HepG2 (cell line): ENCODE measurements around the gene PLXND1. TPM values are rescaled to one million over a fixed set of nuclear protein-coding genes. Genes with fewer than 3 reads are reported as not detected.

ENCODE experiments used
- ATAC-seq: fragments of 200-7000 bp; cut with Tn5 transposase; 3 replicates; pipeline ENCODE4 v1.9.1; 2020; ENCODE audit warnings: mild to moderate bottlenecking, moderate library complexity
- BruUV-seq: library from RNA; stranded (reverse); fragments of 400-500 nt; replicated peaks from 2 replicates; lab custom pipeline; 2021; lab: Mats Ljungman, UMichigan
- CTCF ChIA-PET: fragments of 300-600 bp; formaldehyde crosslinking; extraction: SDS; loops from one replicate; lab custom pipeline; 2021; ENCODE audit warnings: low total read pairs, inconsistent platforms, low intra/inter-chr PET ratio; lab: Yijun Ruan, JAX
- POLR2A ChIA-PET: fragments of 350-600 bp; sonication (Branson Sonifier 250); formaldehyde crosslinking; loops from one replicate; lab custom pipeline; 2020; ENCODE audit warnings: antibody characterized with exemption, inconsistent platforms; lab: Yijun Ruan, JAX
- DNase-seq: peaks from one replicate; pipeline ENCODE4 v3.0.0-alpha.2; 2015; ENCODE audit warnings: low spot score
- FAIRE-seq: peaks from 3 replicates; lab custom pipeline; 2011; peaks lifted over from hg19 to GRCh38; lab: Jason Lieb, UNC
- H2AFZ ChIP-seq: one replicate; pipeline ENCODE4 v1.6.1; 2011; ENCODE audit warnings: low read length, inconsistent platforms
- H3K27ac ChIP-seq: fragments of 300-600 bp; 3 replicates; pipeline ENCODE4 v1.8.0; 2011; ENCODE audit warnings: mixed run types, mild to moderate bottlenecking, mixed read lengths, low read length, inconsistent platforms; ENCODE audit not compliant: insufficient read depth; ENCODE audit errors: extremely low read length
- H3K27me3 ChIP-seq, 2 experiments: fragments of 200-600 bp in 1 of 2; 2 replicates in 1 of 2; 3 replicates in 1 of 2; pipeline versions ENCODE4 v1.6.0 to v1.8.0; 2011; ENCODE audit warnings: low read length in 2 of 2, mild to moderate bottlenecking in 2 of 2, moderate library complexity in 2 of 2, inconsistent platforms in 1 of 2; ENCODE audit not compliant: insufficient read depth in 2 of 2, control insufficient read depth in 1 of 2
- H3K36me3 ChIP-seq, 2 experiments: fragments of 200-600 bp in 1 of 2; replicated peaks in 1 of 2; 2 replicates in 1 of 2; 3 replicates in 1 of 2; pipeline versions ENCODE4 v1.5.1 to v1.8.0; 2011; ENCODE audit warnings: low read length in 2 of 2, inconsistent platforms in 1 of 2; ENCODE audit not compliant: insufficient read depth in 2 of 2, control insufficient read depth in 1 of 2
- H3K4me1 ChIP-seq: 2 replicates; pipeline ENCODE4 v1.5.1; 2012; ENCODE audit warnings: low read length, inconsistent platforms; ENCODE audit not compliant: insufficient read depth
- H3K4me2 ChIP-seq: 2 replicates; pipeline ENCODE4 v1.6.0; 2011; ENCODE audit warnings: low read depth, low read length, inconsistent platforms
- H3K4me3 ChIP-seq, 3 experiments: fragments of 200-600 bp in 1 of 3; sonication (generic), shearing (Covaris generic) in 1 of 3; replicated peaks in 1 of 3; 2 replicates each; pipeline ENCODE4 v1.5.1; 2011 to 2016; ENCODE audit warnings: low read length in 3 of 3, inconsistent platforms in 2 of 3, low read depth in 2 of 3, mild to moderate bottlenecking in 2 of 3, control low read depth in 1 of 3, mixed read lengths in 1 of 3; ENCODE audit not compliant: insufficient read depth in 1 of 3
- H3K79me2 ChIP-seq: one replicate; pipeline ENCODE4 v1.6.1; 2011; ENCODE audit warnings: low read length, inconsistent platforms; ENCODE audit not compliant: insufficient read depth
- H3K9ac ChIP-seq: 2 replicates; pipeline ENCODE4 v1.6.0; 2011; ENCODE audit warnings: mild to moderate bottlenecking, low read depth, low read length, inconsistent platforms; ENCODE audit not compliant: insufficient read depth
- H3K9me3 ChIP-seq: 2 replicates; pipeline ENCODE4 v1.5.1; 2012; ENCODE audit warnings: mild to moderate bottlenecking, low read length
- H4K20me1 ChIP-seq: 2 replicates; pipeline ENCODE4 v1.6.0; 2011; ENCODE audit warnings: inconsistent platforms, mild to moderate bottlenecking, low read length, moderate library complexity; ENCODE audit not compliant: insufficient read depth
- GLI4 ChIP-seq: sonication (generic); formaldehyde crosslinking; IDR thresholded peaks from 2 replicates; pipeline ENCODE4 v1.5.1; 2020; ENCODE audit warnings: missing genetic modification reagents, mild to moderate bottlenecking, moderate library complexity, borderline replicate concordance
- KLF11 ChIP-seq: IDR thresholded peaks from 2 replicates; pipeline ENCODE4 v1.6.1; 2016; ENCODE audit warnings: missing compliant biosample characterization
- MTERF4 ChIP-seq: sonication (generic); formaldehyde crosslinking; IDR thresholded peaks from 2 replicates; pipeline ENCODE4 v1.8.0; 2023; ENCODE audit warnings: mild to moderate bottlenecking, missing genetic modification reagents
- PITX1 ChIP-seq: sonication (generic); formaldehyde crosslinking; IDR thresholded peaks from 2 replicates; pipeline ENCODE4 v1.5.1; 2020; ENCODE audit warnings: mild to moderate bottlenecking, missing genetic modification reagents
- SP5 ChIP-seq: IDR thresholded peaks from 2 replicates; pipeline ENCODE4 v1.6.1; 2016; ENCODE audit warnings: low read depth, borderline replicate concordance
- ZFP90 ChIP-seq: sonication (generic); formaldehyde crosslinking; IDR thresholded peaks from 2 replicates; pipeline ENCODE4 v1.8.0; 2022; ENCODE audit warnings: missing genetic modification reagents, mild to moderate bottlenecking, inconsistent platforms, borderline replicate concordance
- ZNF232 ChIP-seq: sonication (generic); formaldehyde crosslinking; IDR thresholded peaks from 2 replicates; pipeline ENCODE4 v1.4.0; 2020; ENCODE audit warnings: missing genetic modification reagents, borderline replicate concordance
- ZNF331 ChIP-seq: sonication (generic); formaldehyde crosslinking; IDR thresholded peaks from 2 replicates; pipeline ENCODE4 v1.4.0; 2020; ENCODE audit warnings: missing genetic modification reagents
- ZNF747 ChIP-seq: sonication (generic); formaldehyde crosslinking; IDR thresholded peaks from 2 replicates; pipeline ENCODE4 v1.8.1; 2023; ENCODE audit warnings: missing genetic modification reagents, mild to moderate bottlenecking, borderline replicate concordance
- ZNF782 ChIP-seq: sonication (generic); formaldehyde crosslinking; IDR thresholded peaks from 2 replicates; pipeline ENCODE4 v1.4.0; 2020; ENCODE audit warnings: missing genetic modification reagents, mild to moderate bottlenecking, borderline replicate concordance
- ZNF839 ChIP-seq: sonication (generic); formaldehyde crosslinking; IDR thresholded peaks from 2 replicates; pipeline ENCODE4 v1.4.0; 2020; ENCODE audit warnings: missing genetic modification reagents, mild to moderate bottlenecking, borderline replicate concordance
- WGBS: methylation state at CpG from one replicate; pipeline ENCODE4 v1.1.6; 2017; ENCODE audit warnings: low lambda C conversion rate; 5-methylcytosine and 5-hydroxymethylcytosine counted together
- in situ Hi-C: cut with HindIII; loops from 2 replicates; pipeline ENCODE4 v1.10.0; 2017; ENCODE audit warnings: low pct_unique_long_range_greater_than_20kb; ENCODE audit not compliant: extremely low pct_ligation_motif_present
- intact Hi-C: fragments of 100-400 bp; cut with micrococcal nuclease; formaldehyde crosslinking; loops from one replicate; pipeline ENCODE4 v1.10.0; 2022; ENCODE audit not compliant: unreplicated experiment
- polyA plus RNA-seq, 8 experiments: library from polyadenylated mRNA; depleted of rRNA in 3 of 8; stranded (reverse) in 7 of 8; unstranded in 1 of 8; fragments of >200 nt; fragmentation: Illumina TruSeq in 4 of 8; extraction: Trizol in 4 of 8; gene quantifications; 2 replicates each; pipeline versions ENCODE4 v1.2.1 to v1.2.3, GENCODE V29; 2011 to 2016; ENCODE audit warnings: low read depth in 4 of 8, missing spikeins in 1 of 8, mixed read lengths in 1 of 8; ENCODE audit not compliant: insufficient read depth in 1 of 8
- total RNA-seq, 5 experiments: library from RNA; depleted of rRNA; stranded (reverse); fragments of >200 nt; fragmentation: Illumina TruSeq; extraction: Trizol; gene quantifications; 2 replicates each; pipeline ENCODE4 v1.2.3, GENCODE V29; 2016; ENCODE audit warnings: low read depth in 1 of 5
- TF ChIP-seq, protein P1 (sequence below): sonication (generic); formaldehyde crosslinking; conservative IDR thresholded peaks from 2 replicates; pipeline ENCODE4 v1.4.0; 2020; ENCODE audit warnings: missing genetic modification reagents
- TF ChIP-seq, protein P2 (sequence below): sonication (generic); formaldehyde crosslinking; IDR thresholded peaks from 2 replicates; pipeline ENCODE4 v1.5.1; 2020; ENCODE audit warnings: mild to moderate bottlenecking, missing genetic modification reagents
- TF ChIP-seq, protein P3 (sequence below): sonication (generic); formaldehyde crosslinking; IDR thresholded peaks from 2 replicates; pipeline ENCODE4 v1.4.0; 2020; ENCODE audit warnings: missing genetic modification reagents
- TF ChIP-seq, protein P4 (sequence below): sonication (generic); formaldehyde crosslinking; IDR thresholded peaks from 2 replicates; pipeline ENCODE4 v1.4.0; 2020; ENCODE audit warnings: missing genetic modification reagents, borderline replicate concordance

PLXND1 gene
- total and polyA plus RNA-seq, 2 of the 13 experiments (the other 11 are each of a cell fraction or from before 2014, with no cell fraction given) = 15.9 to 42.0 TPM

DNA sequence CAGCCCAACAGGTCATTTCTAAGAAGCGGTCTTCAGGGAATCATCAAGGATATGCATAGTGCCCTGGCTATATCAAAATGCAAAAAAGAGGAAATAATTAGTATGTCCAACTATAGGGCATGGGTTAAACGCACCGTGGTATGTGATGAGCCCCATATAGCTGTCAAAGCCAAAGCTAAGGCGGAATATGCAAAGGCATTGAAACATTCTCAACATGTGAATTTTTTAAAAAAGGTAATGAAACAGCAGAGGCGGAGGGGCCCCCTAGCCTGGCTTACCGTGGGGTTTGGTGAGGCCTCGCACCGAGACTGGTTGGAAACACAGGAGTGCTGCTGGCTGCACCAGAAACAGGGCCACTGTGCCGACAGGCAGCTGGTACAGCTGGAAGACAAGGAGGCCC lies 23.2 kb downstream of the PLXND1 start:
- no peak overlapping the region for H3K4me2 ChIP-seq
- in situ Hi-C loops (no loop called here), intact Hi-C loops (no loop called here)
- no peaks in the 10 kb centered on the region for H3K4me1 ChIP-seq
- no peak overlapping the region for H2AFZ ChIP-seq
- H3K79me2 ChIP-seq = no peaks in the 10 kb centered on the region
- WGBS = 97% methylated on average over 9 of the region's 9 CpGs
- no TSS peak for BruUV-seq
- no peaks in the 10 kb centered on the region for H3K27me3 ChIP-seq
- FAIRE-seq (no peak), ATAC-seq (no peak), DNase-seq (no peak)
- POLR2A ChIA-PET = no interaction called here
- H4K20me1 ChIP-seq = no peaks in the 10 kb centered on the region
- no peaks in the 10 kb centered on the region for H3K9me3 ChIP-seq
- H3K36me3 ChIP-seq = peaks cover 51 to 64% of the 10 kb centered on the region in 2 experiments; a peak in 4 of 5 replicates
- no peak overlapping the region for H3K27ac ChIP-seq
- CTCF ChIA-PET = no interaction called here
- H3K4me3 ChIP-seq = no peak overlapping the region
- H3K9ac ChIP-seq = no peak overlapping the region
- TF ChIP-seq, protein P1, sequence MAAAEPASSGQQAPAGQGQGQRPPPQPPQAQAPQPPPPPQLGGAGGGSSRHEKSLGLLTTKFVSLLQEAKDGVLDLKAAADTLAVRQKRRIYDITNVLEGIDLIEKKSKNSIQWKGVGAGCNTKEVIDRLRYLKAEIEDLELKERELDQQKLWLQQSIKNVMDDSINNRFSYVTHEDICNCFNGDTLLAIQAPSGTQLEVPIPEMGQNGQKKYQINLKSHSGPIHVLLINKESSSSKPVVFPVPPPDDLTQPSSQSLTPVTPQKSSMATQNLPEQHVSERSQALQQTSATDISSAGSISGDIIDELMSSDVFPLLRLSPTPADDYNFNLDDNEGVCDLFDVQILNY (CRISPR knock-in tag) = no peak
- no peak for TF ChIP-seq ZNF839
- no peak for TF ChIP-seq ZNF331
- TF ChIP-seq GLI4 (CRISPR knock-in tag) = no peak
- TF ChIP-seq MTERF4 (CRISPR knock-in tag) = no peak
- TF ChIP-seq, protein P2, sequence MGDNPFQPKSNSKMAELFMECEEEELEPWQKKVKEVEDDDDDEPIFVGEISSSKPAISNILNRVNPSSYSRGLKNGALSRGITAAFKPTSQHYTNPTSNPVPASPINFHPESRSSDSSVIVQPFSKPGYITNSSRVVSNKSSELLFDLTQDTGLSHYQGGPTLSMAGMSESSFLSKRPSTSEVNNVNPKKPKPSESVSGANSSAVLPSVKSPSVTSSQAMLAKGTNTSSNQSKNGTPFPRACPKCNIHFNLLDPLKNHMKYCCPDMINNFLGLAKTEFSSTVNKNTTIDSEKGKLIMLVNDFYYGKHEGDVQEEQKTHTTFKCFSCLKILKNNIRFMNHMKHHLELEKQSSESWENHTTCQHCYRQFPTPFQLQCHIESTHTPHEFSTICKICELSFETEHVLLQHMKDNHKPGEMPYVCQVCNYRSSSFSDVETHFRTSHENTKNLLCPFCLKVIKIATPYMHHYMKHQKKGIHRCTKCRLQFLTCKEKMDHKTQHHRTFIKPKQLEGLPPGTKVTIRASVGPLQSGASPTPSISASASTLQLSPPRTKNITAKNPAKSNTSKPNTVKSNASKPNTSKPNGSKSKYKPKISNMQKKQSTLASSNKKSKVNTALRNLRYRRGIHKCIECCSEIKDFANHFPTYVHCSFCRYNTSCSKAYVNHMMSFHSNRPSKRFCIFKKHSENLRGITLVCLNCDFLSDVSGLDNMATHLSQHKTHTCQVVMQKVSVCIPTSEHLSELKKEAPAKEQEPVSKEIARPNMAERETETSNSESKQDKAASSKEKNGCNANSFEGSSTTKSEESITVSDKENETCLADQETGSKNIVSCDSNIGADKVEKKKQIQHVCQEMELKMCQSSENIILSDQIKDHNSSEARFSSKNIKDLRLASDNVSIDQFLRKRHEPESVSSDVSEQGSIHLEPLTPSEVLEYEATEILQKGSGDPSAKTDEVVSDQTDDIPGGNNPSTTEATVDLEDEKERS = no peak
- no peak for TF ChIP-seq ZNF232 (CRISPR knock-in tag)
- TF ChIP-seq, protein P3, sequence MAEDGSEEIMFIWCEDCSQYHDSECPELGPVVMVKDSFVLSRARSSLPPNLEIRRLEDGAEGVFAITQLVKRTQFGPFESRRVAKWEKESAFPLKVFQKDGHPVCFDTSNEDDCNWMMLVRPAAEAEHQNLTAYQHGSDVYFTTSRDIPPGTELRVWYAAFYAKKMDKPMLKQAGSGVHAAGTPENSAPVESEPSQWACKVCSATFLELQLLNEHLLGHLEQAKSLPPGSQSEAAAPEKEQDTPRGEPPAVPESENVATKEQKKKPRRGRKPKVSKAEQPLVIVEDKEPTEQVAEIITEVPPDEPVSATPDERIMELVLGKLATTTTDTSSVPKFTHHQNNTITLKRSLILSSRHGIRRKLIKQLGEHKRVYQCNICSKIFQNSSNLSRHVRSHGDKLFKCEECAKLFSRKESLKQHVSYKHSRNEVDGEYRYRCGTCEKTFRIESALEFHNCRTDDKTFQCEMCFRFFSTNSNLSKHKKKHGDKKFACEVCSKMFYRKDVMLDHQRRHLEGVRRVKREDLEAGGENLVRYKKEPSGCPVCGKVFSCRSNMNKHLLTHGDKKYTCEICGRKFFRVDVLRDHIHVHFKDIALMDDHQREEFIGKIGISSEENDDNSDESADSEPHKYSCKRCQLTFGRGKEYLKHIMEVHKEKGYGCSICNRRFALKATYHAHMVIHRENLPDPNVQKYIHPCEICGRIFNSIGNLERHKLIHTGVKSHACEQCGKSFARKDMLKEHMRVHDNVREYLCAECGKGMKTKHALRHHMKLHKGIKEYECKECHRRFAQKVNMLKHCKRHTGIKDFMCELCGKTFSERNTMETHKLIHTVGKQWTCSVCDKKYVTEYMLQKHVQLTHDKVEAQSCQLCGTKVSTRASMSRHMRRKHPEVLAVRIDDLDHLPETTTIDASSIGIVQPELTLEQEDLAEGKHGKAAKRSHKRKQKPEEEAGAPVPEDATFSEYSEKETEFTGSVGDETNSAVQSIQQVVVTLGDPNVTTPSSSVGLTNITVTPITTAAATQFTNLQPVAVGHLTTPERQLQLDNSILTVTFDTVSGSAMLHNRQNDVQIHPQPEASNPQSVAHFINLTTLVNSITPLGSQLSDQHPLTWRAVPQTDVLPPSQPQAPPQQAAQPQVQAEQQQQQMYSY = no peak
- TF ChIP-seq SP5 (CRISPR knock-in tag) = no peak
- no peak for TF ChIP-seq KLF11 (CRISPR knock-in tag)
- TF ChIP-seq ZNF782 (CRISPR knock-in tag) = no peak
- TF ChIP-seq, protein P4, sequence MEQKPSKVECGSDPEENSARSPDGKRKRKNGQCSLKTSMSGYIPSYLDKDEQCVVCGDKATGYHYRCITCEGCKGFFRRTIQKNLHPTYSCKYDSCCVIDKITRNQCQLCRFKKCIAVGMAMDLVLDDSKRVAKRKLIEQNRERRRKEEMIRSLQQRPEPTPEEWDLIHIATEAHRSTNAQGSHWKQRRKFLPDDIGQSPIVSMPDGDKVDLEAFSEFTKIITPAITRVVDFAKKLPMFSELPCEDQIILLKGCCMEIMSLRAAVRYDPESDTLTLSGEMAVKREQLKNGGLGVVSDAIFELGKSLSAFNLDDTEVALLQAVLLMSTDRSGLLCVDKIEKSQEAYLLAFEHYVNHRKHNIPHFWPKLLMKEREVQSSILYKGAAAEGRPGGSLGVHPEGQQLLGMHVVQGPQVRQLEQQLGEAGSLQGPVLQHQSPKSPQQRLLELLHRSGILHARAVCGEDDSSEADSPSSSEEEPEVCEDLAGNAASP = no peak
- TF ChIP-seq ZFP90 (CRISPR knock-in tag) = no peak
- no peak for TF ChIP-seq PITX1 (CRISPR knock-in tag)
- TF ChIP-seq ZNF747 (CRISPR knock-in tag) = no peak
